A673 (cell line): ENCODE data around the gene CEMIP. TPM values are rescaled to one million over a fixed set of nuclear protein-coding genes. Genes with fewer than 3 reads are reported as not detected.

ENCODE experiments used
- BruUV-seq: library from RNA; stranded (reverse); fragments of 400-500 nt; replicated peaks from 2 replicates; lab custom pipeline; 2021; lab: Mats Ljungman, UMichigan
- CTCF ChIA-PET: fragments of 300-600 bp; sonication (Branson Sonifier 250); formaldehyde crosslinking; loops from one replicate; lab custom pipeline; 2022; ENCODE audit warnings: antibody characterized with exemption; lab: Charles Lee
- POLR2A ChIA-PET: fragments of 300-600 bp; sonication (Branson Sonifier 250); formaldehyde crosslinking; loops from one replicate; lab custom pipeline; 2022; ENCODE audit warnings: antibody characterized with exemption; ENCODE audit not compliant: low non-redundant PET; lab: Charles Lee
- DNase-seq: peaks from one replicate; pipeline ENCODE4 v3.0.0-alpha.2; 2015; ENCODE audit warnings: low spot score
- H3K27ac ChIP-seq: fragments of 200-600 bp; sonication (generic); 2 replicates; pipeline ENCODE4 v1.5.1; 2016; ENCODE audit warnings: mixed run types, low read depth, mild to moderate bottlenecking, mixed read lengths, antibody characterized with exemption, low read length; ENCODE audit not compliant: poor library complexity, severe bottlenecking
- H3K27me3 ChIP-seq: fragments of 200-600 bp; sonication (generic); replicated peaks from 2 replicates; pipeline ENCODE4 v1.6.1; 2017; ENCODE audit warnings: mixed run types, low read depth, mild to moderate bottlenecking, mixed read lengths, antibody characterized with exemption, low read length; ENCODE audit not compliant: insufficient read depth, poor library complexity
- H3K36me3 ChIP-seq: fragments of 200-600 bp; sonication (generic); 2 replicates; pipeline ENCODE4 v1.6.1; 2016; ENCODE audit warnings: mixed run types, mild to moderate bottlenecking, mixed read lengths, antibody characterized with exemption, low read length; ENCODE audit not compliant: insufficient read depth, poor library complexity, severe bottlenecking
- H3K4me1 ChIP-seq: fragments of 200-600 bp; sonication (generic); 2 replicates; pipeline ENCODE4 v1.6.1; 2017; ENCODE audit warnings: mixed run types, mild to moderate bottlenecking, mixed read lengths, antibody characterized with exemption, low read length; ENCODE audit not compliant: insufficient read depth, poor library complexity, severe bottlenecking
- H3K4me3 ChIP-seq: fragments of 200-600 bp; sonication (generic); 2 replicates; pipeline ENCODE4 v1.5.1; 2016; ENCODE audit warnings: low read depth, mixed run types, mild to moderate bottlenecking, mixed read lengths, low read length; ENCODE audit not compliant: poor library complexity, severe bottlenecking
- H3K9me3 ChIP-seq: fragments of 200-600 bp; sonication (generic); 2 replicates; pipeline ENCODE4 v1.6.1; 2016; ENCODE audit warnings: mixed run types, low read depth, mild to moderate bottlenecking, mixed read lengths, antibody characterized with exemption, low read length; ENCODE audit not compliant: poor library complexity, severe bottlenecking
- EZH2 ChIP-seq: fragments of 200-600 bp; sonication (generic); IDR thresholded peaks from 2 replicates; pipeline ENCODE4 v1.6.1; 2017; ENCODE audit warnings: borderline replicate concordance, low read depth, mild to moderate bottlenecking, mixed read lengths, antibody characterized with exemption, low read length; ENCODE audit not compliant: poor library complexity, severe bottlenecking
- intact Hi-C: fragments of 100-400 bp; cut with micrococcal nuclease; formaldehyde crosslinking; loops from one replicate; pipeline ENCODE4 v1.10.0; 2022; ENCODE audit not compliant: unreplicated experiment
- total RNA-seq: library from RNA; stranded (reverse); gene quantifications from 2 replicates; pipeline ENCODE4 v1.2.3, GENCODE V29; 2021
- TF ChIP-seq, protein P1 (sequence below): fragments of 300-800, 200-600 bp; sonication (generic); conservative IDR thresholded peaks from 2 replicates; pipeline ENCODE4 v1.5.1; 2017; ENCODE audit warnings: low read depth, mild to moderate bottlenecking, antibody characterized with exemption, low read length, moderate library complexity, mixed read lengths

The CEMIP gene
- total RNA-seq, 1 experiment from 2014 or later, result not detected

- peaks cover 6% of the 10 kb centered on the region for H3K9me3 ChIP-seq
- ChIA-PET POLR2A (no interaction called here), CTCF (no interaction called here)
- H3K27me3 ChIP-seq, result no peaks in the 10 kb centered on the region
- no peak overlapping the region for H3K27ac ChIP-seq
- H3K4me1 ChIP-seq, result peaks cover 4% of the 10 kb centered on the region
- BruUV-seq, result no TSS peak
- no peak overlapping the region for H3K4me3 ChIP-seq
- DNase-seq, result no peak
- TF ChIP-seq, protein P1, sequence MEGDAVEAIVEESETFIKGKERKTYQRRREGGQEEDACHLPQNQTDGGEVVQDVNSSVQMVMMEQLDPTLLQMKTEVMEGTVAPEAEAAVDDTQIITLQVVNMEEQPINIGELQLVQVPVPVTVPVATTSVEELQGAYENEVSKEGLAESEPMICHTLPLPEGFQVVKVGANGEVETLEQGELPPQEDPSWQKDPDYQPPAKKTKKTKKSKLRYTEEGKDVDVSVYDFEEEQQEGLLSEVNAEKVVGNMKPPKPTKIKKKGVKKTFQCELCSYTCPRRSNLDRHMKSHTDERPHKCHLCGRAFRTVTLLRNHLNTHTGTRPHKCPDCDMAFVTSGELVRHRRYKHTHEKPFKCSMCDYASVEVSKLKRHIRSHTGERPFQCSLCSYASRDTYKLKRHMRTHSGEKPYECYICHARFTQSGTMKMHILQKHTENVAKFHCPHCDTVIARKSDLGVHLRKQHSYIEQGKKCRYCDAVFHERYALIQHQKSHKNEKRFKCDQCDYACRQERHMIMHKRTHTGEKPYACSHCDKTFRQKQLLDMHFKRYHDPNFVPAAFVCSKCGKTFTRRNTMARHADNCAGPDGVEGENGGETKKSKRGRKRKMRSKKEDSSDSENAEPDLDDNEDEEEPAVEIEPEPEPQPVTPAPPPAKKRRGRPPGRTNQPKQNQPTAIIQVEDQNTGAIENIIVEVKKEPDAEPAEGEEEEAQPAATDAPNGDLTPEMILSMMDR, result no peak
- no peak for TF ChIP-seq EZH2
- no peaks in the 10 kb centered on the region for H3K36me3 ChIP-seq
- intact Hi-C loops, result no loop called here
Observed at GRCh38 chr15:80744415-80744814, 34.8 kb upstream of the CEMIP start.

- DNase-seq, result no peak
- TF ChIP-seq, protein P1, result no peak
- no peak for TF ChIP-seq EZH2
- Histone ChIP-seq H3K4me1 (peaks cover 4% of the 10 kb centered on the region), H3K4me3 (no peak overlapping the region), H3K27ac (no peak overlapping the region), H3K27me3 (no peaks in the 10 kb centered on the region), H3K9me3 (peaks cover 6% of the 10 kb centered on the region), H3K36me3 (no peaks in the 10 kb centered on the region)
- BruUV-seq, result no TSS peak
- CTCF ChIA-PET, result no interaction called here
- intact Hi-C loops, result no loop called here
- POLR2A ChIA-PET, result no interaction called here
Observed at GRCh38 chr15:80744826-80745225, 34.3 kb upstream of the CEMIP start.

GRCh38 chr15:80745888-80746287 lies 33.3 kb upstream of the CEMIP start:
- TF ChIP-seq, protein P1, result no peak
- no peak for TF ChIP-seq EZH2

More at GRCh38 chr15:80745888-80746287, 33.3 kb upstream of the CEMIP start:
- Histone ChIP-seq H3K27ac (no peak overlapping the region), H3K4me1 (peaks cover 4% of the 10 kb centered on the region), H3K9me3 (peaks cover 6% of the 10 kb centered on the region), H3K36me3 (no peaks in the 10 kb centered on the region), H3K27me3 (no peaks in the 10 kb centered on the region), H3K4me3 (no peak overlapping the region)
- BruUV-seq, result no TSS peak
- CTCF ChIA-PET, result no interaction called here
- intact Hi-C loops, result no loop called here
- DNase-seq, result no peak
- POLR2A ChIA-PET, result no interaction called here
